NCI-H446 (cell line): ENCODE data around the gene GOLGA2.
"Not testable (repeated sequence)": the region's sequence is repeated elsewhere in the genome, so short reads cannot be mapped to it uniquely, and the experiment has no call there.

Experiments
- DNase-seq, 2 experiments: peaks; one replicate each; lab custom pipeline; 2025; lab: John Stamatoyannopoulos, UW

The GOLGA2 gene

GRCh38 chr9:128242124-128242523 lies 33.7 kb downstream of the GOLGA2 start:
- DNase-seq = no peak

GRCh38 chr9:128233817-128234406 lies 41.9 kb downstream of the GOLGA2 start:
- no peak for DNase-seq

- DNase-seq = no peak
These were observed 43.0 kb downstream of the GOLGA2 start for GRCh38 chr9:128232528-128233428.

- no peak for DNase-seq
These were observed 43.9 kb downstream of the GOLGA2 start for GRCh38 chr9:128231638-128232527.

- DNase-seq = not testable (repeated sequence)
These were observed 44.9 kb downstream of the GOLGA2 start for GRCh38 chr9:128230897-128231296.

- DNase-seq = no peak
These were observed 49.4 kb downstream of the GOLGA2 start for GRCh38 chr9:128226412-128226801.

- no peak for DNase-seq
These were observed 49.9 kb downstream of the GOLGA2 start for GRCh38 chr9:128225770-128226411.

GRCh38 chr9:128224877-128225276 lies 50.9 kb downstream of the GOLGA2 start:
- no peak for DNase-seq

- no peak for DNase-seq
These were observed 52.7 kb downstream of the GOLGA2 start for GRCh38 chr9:128222880-128223670.

GRCh38 chr9:128222026-128222425 lies 53.8 kb downstream of the GOLGA2 start:
- DNase-seq = no peak

- no peak for DNase-seq
These were observed 56.0 kb downstream of the GOLGA2 start for GRCh38 chr9:128219831-128220230.

- DNase-seq = no peak
These were observed 57.1 kb downstream of the GOLGA2 start for GRCh38 chr9:128218518-128219389.

- DNase-seq = no peak
These were observed 57.7 kb downstream of the GOLGA2 start for GRCh38 chr9:128218172-128218517.

- DNase-seq = no peak
These were observed 58.8 kb downstream of the GOLGA2 start for GRCh38 chr9:128216781-128217553.

GRCh38 chr9:128215491-128216409 lies 60.1 kb downstream of the GOLGA2 start:
- no peak for DNase-seq

GRCh38 chr9:128214571-128215490 lies 61.0 kb downstream of the GOLGA2 start:
- peak in 1 of 2 experiments; percentile 8 for DNase-seq
